Right lobe of liver (tissue), 4 donors: Measurements from ENCODE around the gene GAS6.

Experiments used
- POLR2A ChIP-seq: fragments of 450-650 bp; IDR thresholded peaks from one replicate; pipeline ENCODE4 v1.6.1; 2017; ENCODE audit warnings: antibody characterized with exemption, mild to moderate bottlenecking
- TF ChIP-seq, protein P1 (sequence below), 4 donors: fragments of 200-600 bp in 3 of 4; fragments of 450-650 bp in 1 of 4; IDR thresholded peaks; one replicate each; pipeline versions ENCODE4 v1.5.1 to v1.8.0; 2016 to 2022; ENCODE audit warnings: antibody characterized with exemption in 4 of 4, mild to moderate bottlenecking in 2 of 4
- donor health status: DM: no; HTN: no; CAD: no.
- donor health status: DM: no; HTN: no; CAD: no.
- donor health status: DM: no; HTN: yes; CAD: no.

DNA sequence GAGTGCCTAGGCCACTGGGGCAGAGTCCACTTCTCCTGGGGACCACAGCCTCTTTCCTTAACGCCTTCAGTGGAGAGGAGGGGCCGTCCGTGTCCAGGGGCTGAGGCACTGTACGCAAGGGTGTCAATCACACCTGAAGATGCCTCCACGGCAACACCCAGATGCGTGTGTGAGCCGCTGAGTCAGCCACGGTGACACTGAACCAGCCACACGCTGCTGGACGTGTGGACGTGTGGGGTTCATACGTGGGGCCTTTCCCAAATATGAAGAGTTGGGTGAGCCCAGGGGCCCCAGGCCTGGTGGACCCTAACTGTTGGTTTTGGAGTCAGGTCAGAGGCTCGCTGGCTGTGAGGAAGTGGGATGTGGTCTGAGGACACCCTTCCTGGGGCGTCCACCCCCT is 53.2 kb downstream of the GAS6 start:
- TF ChIP-seq, protein P1, sequence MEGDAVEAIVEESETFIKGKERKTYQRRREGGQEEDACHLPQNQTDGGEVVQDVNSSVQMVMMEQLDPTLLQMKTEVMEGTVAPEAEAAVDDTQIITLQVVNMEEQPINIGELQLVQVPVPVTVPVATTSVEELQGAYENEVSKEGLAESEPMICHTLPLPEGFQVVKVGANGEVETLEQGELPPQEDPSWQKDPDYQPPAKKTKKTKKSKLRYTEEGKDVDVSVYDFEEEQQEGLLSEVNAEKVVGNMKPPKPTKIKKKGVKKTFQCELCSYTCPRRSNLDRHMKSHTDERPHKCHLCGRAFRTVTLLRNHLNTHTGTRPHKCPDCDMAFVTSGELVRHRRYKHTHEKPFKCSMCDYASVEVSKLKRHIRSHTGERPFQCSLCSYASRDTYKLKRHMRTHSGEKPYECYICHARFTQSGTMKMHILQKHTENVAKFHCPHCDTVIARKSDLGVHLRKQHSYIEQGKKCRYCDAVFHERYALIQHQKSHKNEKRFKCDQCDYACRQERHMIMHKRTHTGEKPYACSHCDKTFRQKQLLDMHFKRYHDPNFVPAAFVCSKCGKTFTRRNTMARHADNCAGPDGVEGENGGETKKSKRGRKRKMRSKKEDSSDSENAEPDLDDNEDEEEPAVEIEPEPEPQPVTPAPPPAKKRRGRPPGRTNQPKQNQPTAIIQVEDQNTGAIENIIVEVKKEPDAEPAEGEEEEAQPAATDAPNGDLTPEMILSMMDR (IDR thresholded peaks at IDR 0.05), result no peak
- no peak for TF ChIP-seq POLR2A
